GM12878 (cell line): ENCODE measurements around the gene UQCC2. TPM values are rescaled to one million over a fixed set of nuclear protein-coding genes. Genes with fewer than 3 reads are reported as not detected.

ENCODE experiments used
- ATAC-seq: fragments of 200-7000 bp; cut with Tn5 transposase; 3 replicates; pipeline ENCODE4 v1.9.1; 2020; ENCODE audit warnings: mild to moderate bottlenecking, moderate library complexity
- BruUV-seq: library from RNA; stranded (reverse); fragments of 400-500 nt; replicated peaks from 2 replicates; lab custom pipeline; 2021; lab: Mats Ljungman, UMichigan
- CTCF ChIA-PET: fragments of 300-600 bp; sonication (Branson Sonifier 250); formaldehyde crosslinking; extraction: SDS; loops from one replicate; lab custom pipeline; 2021; ENCODE audit warnings: inconsistent platforms; lab: Yijun Ruan, JAX
- POLR2A ChIA-PET: fragments of 350-600 bp; formaldehyde crosslinking; extraction: SDS; loops from one replicate; lab custom pipeline; 2021; ENCODE audit warnings: inconsistent platforms; lab: Charles Lee
- RAD21 ChIA-PET: fragments of 300-600 bp; sonication (Branson Sonifier 250); formaldehyde crosslinking; loops from one replicate; lab custom pipeline; 2023; ENCODE audit warnings: antibody characterized with exemption; ENCODE audit not compliant: unreplicated experiment; lab: Charles Lee
- SMC1A ChIA-PET: fragments of 300-600 bp; sonication (Branson Sonifier 250); formaldehyde crosslinking; loops from one replicate; lab custom pipeline; 2023; ENCODE audit not compliant: unreplicated experiment, uncharacterized antibody; lab: Charles Lee
- DNase-seq: peaks from one replicate; pipeline ENCODE4 v3.0.0-alpha.2; 2011; ENCODE audit warnings: low read depth, low spot score
- FAIRE-seq: peaks from 3 replicates; lab custom pipeline; 2011; peaks lifted over from hg19 to GRCh38; lab: Jason Lieb, UNC
- H2AFZ ChIP-seq: 2 replicates; pipeline ENCODE4 v1.6.0; 2011; ENCODE audit warnings: low read depth, low read length, control low read depth; ENCODE audit not compliant: control insufficient read depth
- H3K27ac ChIP-seq: 2 replicates; pipeline ENCODE4 v1.5.1; 2011; ENCODE audit warnings: control low read depth; ENCODE audit not compliant: control insufficient read depth, insufficient read depth
- H3K27me3 ChIP-seq, 2 experiments: replicated peaks in 1 of 2; 2 replicates each; pipeline versions ENCODE4 v1.6.0 to v1.6.1; 2011; ENCODE audit warnings: low read length in 1 of 2; ENCODE audit not compliant: control insufficient read depth in 2 of 2, insufficient read depth in 2 of 2
- H3K36me3 ChIP-seq, 2 experiments: 2 replicates each; pipeline ENCODE4 v1.5.1; 2011; ENCODE audit warnings: low read length in 1 of 2; ENCODE audit not compliant: control insufficient read depth in 2 of 2, insufficient read depth in 2 of 2
- H3K4me1 ChIP-seq: 2 replicates; pipeline ENCODE4 v1.6.1; 2011; ENCODE audit warnings: mild to moderate bottlenecking, low read length, moderate library complexity, mixed read lengths; ENCODE audit not compliant: control insufficient read depth, insufficient read depth
- H3K4me2 ChIP-seq: 2 replicates; pipeline ENCODE4 v1.6.0; 2011; ENCODE audit warnings: control low read depth; ENCODE audit not compliant: control insufficient read depth, insufficient read depth
- H3K4me3 ChIP-seq: fragments of 200-600 bp; sonication (generic); 2 replicates; pipeline ENCODE4 v1.5.1; 2016
- H3K79me2 ChIP-seq: 2 replicates; pipeline ENCODE4 v1.6.0; 2011; ENCODE audit warnings: low read length; ENCODE audit not compliant: control insufficient read depth, insufficient read depth
- H3K9ac ChIP-seq: 2 replicates; pipeline ENCODE4 v1.8.0; 2011; ENCODE audit warnings: low read length, control low read depth, mixed read lengths; ENCODE audit not compliant: control insufficient read depth, insufficient read depth
- H3K9me3 ChIP-seq: replicated peaks from 3 replicates; pipeline ENCODE4 v1.5.1; 2011; ENCODE audit warnings: mild to moderate bottlenecking, low read length; ENCODE audit not compliant: control insufficient read depth, insufficient read depth
- H4K20me1 ChIP-seq: 2 replicates; pipeline ENCODE4 v1.6.0; 2011; ENCODE audit not compliant: control insufficient read depth, insufficient read depth
- BCL3 ChIP-seq: IDR thresholded peaks from 2 replicates; pipeline ENCODE4 v1.6.1; 2011; ENCODE audit warnings: borderline replicate concordance, low read depth, mild to moderate bottlenecking, moderate library complexity, low read length; ENCODE audit not compliant: insufficient read depth, poor library complexity, severe bottlenecking
- BRCA1 ChIP-seq: IDR thresholded peaks from 2 replicates; pipeline ENCODE4 v1.6.1; 2011; ENCODE audit warnings: low read depth, low read length, improper control_type of control experiment
- GATAD2B ChIP-seq: fragments of 450-650 bp; conservative IDR thresholded peaks from 2 replicates; pipeline ENCODE4 v1.6.1; 2017; ENCODE audit warnings: low read depth, mild to moderate bottlenecking, moderate library complexity
- HCFC1 ChIP-seq: fragments of 150-350 bp; IDR thresholded peaks from 2 replicates; pipeline ENCODE4 v1.6.1; 2014; ENCODE audit warnings: low read length
- MEF2A ChIP-seq: IDR thresholded peaks from 2 replicates; pipeline ENCODE4 v1.6.1; 2011; ENCODE audit warnings: low read depth, mild to moderate bottlenecking, low read length, moderate library complexity; ENCODE audit not compliant: insufficient read depth
- PAX5 ChIP-seq: IDR thresholded peaks from 2 replicates; pipeline ENCODE4 v1.6.1; 2011; ENCODE audit warnings: low read depth, low read length, borderline replicate concordance
- PBX3 ChIP-seq: IDR thresholded peaks from 2 replicates; pipeline ENCODE4 v1.6.1; 2011; ENCODE audit warnings: mild to moderate bottlenecking, low read depth, low read length, moderate library complexity; ENCODE audit not compliant: insufficient replicate concordance
- RB1 ChIP-seq: fragments of 450-650 bp; formaldehyde crosslinking; IDR thresholded peaks from 2 replicates; pipeline ENCODE4 v1.6.1; 2017; ENCODE audit warnings: mild to moderate bottlenecking, borderline replicate concordance
- RCOR1 ChIP-seq: conservative IDR thresholded peaks from 2 replicates; pipeline ENCODE4 v1.6.1; 2012; ENCODE audit warnings: low read depth, low read length, improper control_type of control experiment
- USF1 ChIP-seq: IDR thresholded peaks from 2 replicates; pipeline ENCODE4 v1.6.1; 2011; ENCODE audit warnings: borderline replicate concordance, low read depth, mild to moderate bottlenecking, moderate library complexity, mixed read lengths, low read length; ENCODE audit not compliant: insufficient read depth; ENCODE audit errors: extremely low read length
- WGBS: methylation state at CpG from one replicate; pipeline ENCODE4 v1.1.6; 2016; ENCODE audit warnings: low lambda C conversion rate; ENCODE audit not compliant: insufficient replicate concordance, insufficient coverage; ENCODE audit errors: missing lambda C conversion rate; 5-methylcytosine and 5-hydroxymethylcytosine counted together
- in situ Hi-C: fragments of 300-500 bp; cut with MboI; formaldehyde crosslinking; loops from 9 replicates; pipeline ENCODE4 v1.14.3; 2018; ENCODE audit warnings: mixed read lengths
- intact Hi-C: fragments of 100-400 bp; cut with micrococcal nuclease; formaldehyde crosslinking; loops from one replicate; pipeline ENCODE4 v1.14.2; 2022; ENCODE audit not compliant: unreplicated experiment
- polyA plus RNA-seq, 11 experiments: library from polyadenylated mRNA; depleted of rRNA in 4 of 11; unstranded in 6 of 11; stranded (reverse) in 5 of 11; fragments of >200 nt; fragmentation: Nextera tagmentation in 4 of 11; fragmentation: Illumina TruSeq in 1 of 11; extraction: Ambion mirVana in 4 of 11; extraction: Trizol in 1 of 11; gene quantifications; 1 replicate in 1 of 11; 2 replicates in 10 of 11; pipeline versions ENCODE4 v1.2.1 to v1.2.3, GENCODE V29; 2011 to 2016; ENCODE audit warnings: inconsistent platforms in 2 of 11, missing spikeins in 2 of 11, low read depth in 1 of 11
- total RNA-seq, 4 experiments: library from RNA; depleted of rRNA in 3 of 4; stranded (reverse); fragments of >200 nt in 3 of 4; fragmentation: Illumina TruSeq in 1 of 4; extraction: Trizol in 1 of 4; gene quantifications; 2 replicates each; pipeline versions ENCODE4 v1.2.1 to v1.2.3, GENCODE V29; 2013 to 2021

The UQCC2 gene
- total and polyA plus RNA-seq, 10 of the 15 experiments (the other 5 are each of a cell fraction or from before 2014, with no cell fraction given) = 40.6 to 478 (median 71.2) TPM

- TF ChIP-seq BRCA1 = no peak
- no peak for TF ChIP-seq PBX3
- TF ChIP-seq MEF2A = no peak
- no peak for TF ChIP-seq PAX5
- TF ChIP-seq HCFC1 = no peak
- TF ChIP-seq GATAD2B = no peak
These were observed 26.7 kb upstream of the UQCC2 start (continued) for GRCh38 chr6:33738153-33738552.

GRCh38 chr6:33737267-33738026 lies 25.9 kb upstream of the UQCC2 start:
- H3K79me2 ChIP-seq = no peaks in the 10 kb centered on the region
- intact Hi-C loops = no loop called here
- no peaks in the 10 kb centered on the region for H3K4me1 ChIP-seq
- ChIA-PET CTCF (no interaction called here), POLR2A (interaction anchor here (0.6 kb wide), 1 partner anchor 258 kb away, joined by 3 read pairs; no protein-coding TSS in a partner anchor)
- in situ Hi-C loops = no loop called here
- H3K9ac ChIP-seq = no peak overlapping the region
- no peaks in the 10 kb centered on the region for H3K36me3 ChIP-seq
- no peak overlapping the region for H2AFZ ChIP-seq
- no peak for TF ChIP-seq USF1
- TF ChIP-seq BCL3 = no peak
- TF ChIP-seq RCOR1 = no peak
- TF ChIP-seq GATAD2B = no peak
- TF ChIP-seq RB1 = no peak
- no peak for TF ChIP-seq MEF2A
- TF ChIP-seq, all 136 proteins: peak for 0
- no peak for FAIRE-seq
- BruUV-seq = no TSS peak
- ATAC-seq = no peak
- ChIA-PET RAD21 (no interaction called here), SMC1A (no interaction called here)
- Histone ChIP-seq H3K4me2 (no peak overlapping the region), H3K9me3 (no peaks in the 10 kb centered on the region), H3K27ac (no peak overlapping the region), H3K4me3 (no peak overlapping the region), H4K20me1 (no peaks in the 10 kb centered on the region), H3K27me3 (no peaks in the 10 kb centered on the region; a peak in 1 of 4 replicates)
- DNase-seq = no peak
- WGBS = 60% methylated on average over 15 of the region's 15 CpGs
